Measurements from ENCODE around the gene DLG1. TPM values are rescaled to one million over a fixed set of nuclear protein-coding genes. Genes with fewer than 3 reads are reported as not detected.

The DLG1 gene
- total and polyA plus RNA-seq, 2 experiments from 2014 or later = 27.6 to 98.0 TPM

GRCh38 chr3:197038679-197039462 lies 259.5 kb downstream of the DLG1 start:
- Mint-ChIP-seq H3K27me3 (ENCODE audit: insufficient read depth, low read depth, poor library complexity) (peaks cover 2% of the 10 kb centered on the region), H3K27ac (no peak overlapping the region), H3K4me1 (no peaks in the 10 kb centered on the region; the same call in 2 of the 3 replicates), H3K36me3 (ENCODE audit: low read depth) (no peaks in the 10 kb centered on the region), H3K4me3 (no peak overlapping the region), H3K9me3 (no peaks in the 10 kb centered on the region)
- Histone ChIP-seq H3K27ac (ENCODE audit: low read depth) (no peak overlapping the region), H3K4me1 (ENCODE audit: insufficient read depth) (no peaks in the 10 kb centered on the region), H3K79me2 (replicated peaks; ENCODE audit: insufficient read depth) (no peaks in the 10 kb centered on the region), H3K36me3 (ENCODE audit: insufficient read depth) (no peaks in the 10 kb centered on the region), H3K9me2 (ENCODE audit: insufficient read depth) (no peaks in the 10 kb centered on the region), H3K4me2 (no peak overlapping the region), H3K27me3 (ENCODE audit: insufficient read depth) (no peaks in the 10 kb centered on the region), H3F3A (replicated peaks; ENCODE audit: low read depth) (0 out of 2 replicates have a peak, but pooled peaks cover 4% of the 10 kb centered on the region), H2AFZ (no peak overlapping the region), H4K20me1 (replicated peaks; ENCODE audit: insufficient read depth) (no peaks in the 10 kb centered on the region), H3K4me3 (no peak overlapping the region)
- TF ChIP-seq STAT1 (IDR thresholded peaks at IDR 0.05; ENCODE audit: unreplicated experiment) (no peak), REST (IDR thresholded peaks at IDR 0.05; ENCODE audit: unreplicated experiment) (no peak), ZNF331 (CRISPR knock-in tag; IDR thresholded peaks at IDR 0.05; ENCODE audit: low read depth) (no peak), NANOG (IDR thresholded peaks at IDR 0.05; ENCODE audit: borderline replicate concordance) (no peak), CREB1 (CRISPR knock-in tag; IDR thresholded peaks at IDR 0.05; ENCODE audit: low read depth) (no peak), EZH2phosphoT487 (IDR thresholded peaks at IDR 0.05; ENCODE audit: unreplicated experiment) (no peak), EZH2 (IDR thresholded peaks at IDR 0.05; ENCODE audit: low read depth, unreplicated experiment) (no peak), JUNB (IDR thresholded peaks at IDR 0.05; ENCODE audit: unreplicated experiment) (no peak), POLR2AphosphoS5 (IDR thresholded peaks at IDR 0.05; ENCODE audit: low read depth) (no peak), ZNF114 (CRISPR knock-in tag; IDR thresholded peaks at IDR 0.05) (no peak)
- TF ChIP-seq, protein P1, sequence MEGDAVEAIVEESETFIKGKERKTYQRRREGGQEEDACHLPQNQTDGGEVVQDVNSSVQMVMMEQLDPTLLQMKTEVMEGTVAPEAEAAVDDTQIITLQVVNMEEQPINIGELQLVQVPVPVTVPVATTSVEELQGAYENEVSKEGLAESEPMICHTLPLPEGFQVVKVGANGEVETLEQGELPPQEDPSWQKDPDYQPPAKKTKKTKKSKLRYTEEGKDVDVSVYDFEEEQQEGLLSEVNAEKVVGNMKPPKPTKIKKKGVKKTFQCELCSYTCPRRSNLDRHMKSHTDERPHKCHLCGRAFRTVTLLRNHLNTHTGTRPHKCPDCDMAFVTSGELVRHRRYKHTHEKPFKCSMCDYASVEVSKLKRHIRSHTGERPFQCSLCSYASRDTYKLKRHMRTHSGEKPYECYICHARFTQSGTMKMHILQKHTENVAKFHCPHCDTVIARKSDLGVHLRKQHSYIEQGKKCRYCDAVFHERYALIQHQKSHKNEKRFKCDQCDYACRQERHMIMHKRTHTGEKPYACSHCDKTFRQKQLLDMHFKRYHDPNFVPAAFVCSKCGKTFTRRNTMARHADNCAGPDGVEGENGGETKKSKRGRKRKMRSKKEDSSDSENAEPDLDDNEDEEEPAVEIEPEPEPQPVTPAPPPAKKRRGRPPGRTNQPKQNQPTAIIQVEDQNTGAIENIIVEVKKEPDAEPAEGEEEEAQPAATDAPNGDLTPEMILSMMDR (conservative IDR thresholded peaks at IDR 0.05; ENCODE audit: low read depth in 2 of 2) = no peak
- TF ChIP-seq, protein P2, sequence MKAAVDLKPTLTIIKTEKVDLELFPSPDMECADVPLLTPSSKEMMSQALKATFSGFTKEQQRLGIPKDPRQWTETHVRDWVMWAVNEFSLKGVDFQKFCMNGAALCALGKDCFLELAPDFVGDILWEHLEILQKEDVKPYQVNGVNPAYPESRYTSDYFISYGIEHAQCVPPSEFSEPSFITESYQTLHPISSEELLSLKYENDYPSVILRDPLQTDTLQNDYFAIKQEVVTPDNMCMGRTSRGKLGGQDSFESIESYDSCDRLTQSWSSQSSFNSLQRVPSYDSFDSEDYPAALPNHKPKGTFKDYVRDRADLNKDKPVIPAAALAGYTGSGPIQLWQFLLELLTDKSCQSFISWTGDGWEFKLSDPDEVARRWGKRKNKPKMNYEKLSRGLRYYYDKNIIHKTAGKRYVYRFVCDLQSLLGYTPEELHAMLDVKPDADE (IDR thresholded peaks at IDR 0.05) = no peak
- TF ChIP-seq, protein P3, sequence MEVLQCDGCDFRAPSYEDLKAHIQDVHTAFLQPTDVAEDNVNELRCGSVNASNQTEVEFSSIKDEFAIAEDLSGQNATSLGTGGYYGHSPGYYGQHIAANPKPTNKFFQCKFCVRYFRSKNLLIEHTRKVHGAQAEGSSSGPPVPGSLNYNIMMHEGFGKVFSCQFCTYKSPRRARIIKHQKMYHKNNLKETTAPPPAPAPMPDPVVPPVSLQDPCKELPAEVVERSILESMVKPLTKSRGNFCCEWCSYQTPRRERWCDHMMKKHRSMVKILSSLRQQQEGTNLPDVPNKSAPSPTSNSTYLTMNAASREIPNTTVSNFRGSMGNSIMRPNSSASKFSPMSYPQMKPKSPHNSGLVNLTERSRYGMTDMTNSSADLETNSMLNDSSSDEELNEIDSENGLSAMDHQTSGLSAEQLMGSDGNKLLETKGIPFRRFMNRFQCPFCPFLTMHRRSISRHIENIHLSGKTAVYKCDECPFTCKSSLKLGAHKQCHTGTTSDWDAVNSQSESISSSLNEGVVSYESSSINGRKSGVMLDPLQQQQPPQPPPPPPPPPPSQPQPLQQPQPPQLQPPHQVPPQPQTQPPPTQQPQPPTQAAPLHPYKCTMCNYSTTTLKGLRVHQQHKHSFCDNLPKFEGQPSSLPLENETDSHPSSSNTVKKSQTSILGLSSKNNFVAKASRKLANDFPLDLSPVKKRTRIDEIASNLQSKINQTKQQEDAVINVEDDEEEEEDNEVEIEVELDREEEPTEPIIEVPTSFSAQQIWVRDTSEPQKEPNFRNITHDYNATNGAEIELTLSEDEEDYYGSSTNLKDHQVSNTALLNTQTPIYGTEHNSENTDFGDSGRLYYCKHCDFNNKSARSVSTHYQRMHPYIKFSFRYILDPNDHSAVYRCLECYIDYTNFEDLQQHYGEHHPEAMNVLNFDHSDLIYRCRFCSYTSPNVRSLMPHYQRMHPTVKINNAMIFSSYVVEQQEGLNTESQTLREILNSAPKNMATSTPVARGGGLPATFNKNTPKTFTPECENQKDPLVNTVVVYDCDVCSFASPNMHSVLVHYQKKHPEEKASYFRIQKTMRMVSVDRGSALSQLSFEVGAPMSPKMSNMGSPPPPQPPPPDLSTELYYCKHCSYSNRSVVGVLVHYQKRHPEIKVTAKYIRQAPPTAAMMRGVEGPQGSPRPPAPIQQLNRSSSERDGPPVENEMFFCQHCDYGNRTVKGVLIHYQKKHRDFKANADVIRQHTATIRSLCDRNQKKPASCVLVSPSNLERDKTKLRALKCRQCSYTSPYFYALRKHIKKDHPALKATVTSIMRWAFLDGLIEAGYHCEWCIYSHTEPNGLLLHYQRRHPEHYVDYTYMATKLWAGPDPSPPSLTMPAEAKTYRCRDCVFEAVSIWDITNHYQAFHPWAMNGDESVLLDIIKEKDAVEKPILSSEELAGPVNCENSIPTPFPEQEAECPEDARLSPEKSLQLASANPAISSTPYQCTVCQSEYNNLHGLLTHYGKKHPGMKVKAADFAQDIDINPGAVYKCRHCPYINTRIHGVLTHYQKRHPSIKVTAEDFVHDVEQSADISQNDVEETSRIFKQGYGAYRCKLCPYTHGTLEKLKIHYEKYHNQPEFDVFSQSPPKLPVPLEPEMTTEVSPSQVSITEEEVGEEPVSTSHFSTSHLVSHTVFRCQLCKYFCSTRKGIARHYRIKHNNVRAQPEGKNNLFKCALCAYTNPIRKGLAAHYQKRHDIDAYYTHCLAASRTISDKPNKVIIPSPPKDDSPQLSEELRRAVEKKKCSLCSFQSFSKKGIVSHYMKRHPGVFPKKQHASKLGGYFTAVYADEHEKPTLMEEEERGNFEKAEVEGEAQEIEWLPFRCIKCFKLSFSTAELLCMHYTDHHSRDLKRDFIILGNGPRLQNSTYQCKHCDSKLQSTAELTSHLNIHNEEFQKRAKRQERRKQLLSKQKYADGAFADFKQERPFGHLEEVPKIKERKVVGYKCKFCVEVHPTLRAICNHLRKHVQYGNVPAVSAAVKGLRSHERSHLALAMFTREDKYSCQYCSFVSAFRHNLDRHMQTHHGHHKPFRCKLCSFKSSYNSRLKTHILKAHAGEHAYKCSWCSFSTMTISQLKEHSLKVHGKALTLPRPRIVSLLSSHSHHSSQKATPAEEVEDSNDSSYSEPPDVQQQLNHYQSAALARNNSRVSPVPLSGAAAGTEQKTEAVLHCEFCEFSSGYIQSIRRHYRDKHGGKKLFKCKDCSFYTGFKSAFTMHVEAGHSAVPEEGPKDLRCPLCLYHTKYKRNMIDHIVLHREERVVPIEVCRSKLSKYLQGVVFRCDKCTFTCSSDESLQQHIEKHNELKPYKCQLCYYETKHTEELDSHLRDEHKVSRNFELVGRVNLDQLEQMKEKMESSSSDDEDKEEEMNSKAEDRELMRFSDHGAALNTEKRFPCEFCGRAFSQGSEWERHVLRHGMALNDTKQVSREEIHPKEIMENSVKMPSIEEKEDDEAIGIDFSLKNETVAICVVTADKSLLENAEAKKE (CRISPR knock-in tag; IDR thresholded peaks at IDR 0.05) = no peak
- no peak for ATAC-seq
- no peak for DNase-seq (ENCODE audit: low spot score)
